Tibial nerve (tissue), 4 donors: Measurements from ENCODE around the gene FYCO1.

ENCODE experiments used
- CTCF ChIP-seq, 5 experiments: fragments of 200-600 bp in 3 of 5; fragments of 450-650 bp in 2 of 5; sonication (generic) in 3 of 5; IDR thresholded peaks; one replicate each; pipeline ENCODE4 v1.5.1; 2016 to 2019; ENCODE audit warnings: antibody characterized with exemption in 5 of 5, mild to moderate bottlenecking in 3 of 5, moderate library complexity in 2 of 5
- EP300 ChIP-seq, 2 donors: sonication (generic); formaldehyde crosslinking; IDR thresholded peaks; one replicate each; pipeline ENCODE4 v1.6.1; 2017; ENCODE audit warnings: antibody characterized with exemption in 2 of 2, mild to moderate bottlenecking in 1 of 2
- POLR2A ChIP-seq, 2 donors: fragments of 450-650 bp; IDR thresholded peaks; one replicate each; pipeline ENCODE4 v1.6.1; 2017; ENCODE audit warnings: antibody characterized with exemption in 2 of 2, mild to moderate bottlenecking in 2 of 2, moderate library complexity in 2 of 2

- TF ChIP-seq CTCF (IDR thresholded peaks at IDR 0.05) (no peak), POLR2A (IDR thresholded peaks at IDR 0.05) (no peak), EP300 (IDR thresholded peaks at IDR 0.05) (no peak)
Observed at GRCh38 chr3:45966371-45966791, 29.2 kb downstream of the FYCO1 start.
